ENCODE results near the gene RAB6A.

GRCh38 chr11:73760679-73761402 is at the start of gene RAB6A:
- TF ChIP-seq, protein P1, sequence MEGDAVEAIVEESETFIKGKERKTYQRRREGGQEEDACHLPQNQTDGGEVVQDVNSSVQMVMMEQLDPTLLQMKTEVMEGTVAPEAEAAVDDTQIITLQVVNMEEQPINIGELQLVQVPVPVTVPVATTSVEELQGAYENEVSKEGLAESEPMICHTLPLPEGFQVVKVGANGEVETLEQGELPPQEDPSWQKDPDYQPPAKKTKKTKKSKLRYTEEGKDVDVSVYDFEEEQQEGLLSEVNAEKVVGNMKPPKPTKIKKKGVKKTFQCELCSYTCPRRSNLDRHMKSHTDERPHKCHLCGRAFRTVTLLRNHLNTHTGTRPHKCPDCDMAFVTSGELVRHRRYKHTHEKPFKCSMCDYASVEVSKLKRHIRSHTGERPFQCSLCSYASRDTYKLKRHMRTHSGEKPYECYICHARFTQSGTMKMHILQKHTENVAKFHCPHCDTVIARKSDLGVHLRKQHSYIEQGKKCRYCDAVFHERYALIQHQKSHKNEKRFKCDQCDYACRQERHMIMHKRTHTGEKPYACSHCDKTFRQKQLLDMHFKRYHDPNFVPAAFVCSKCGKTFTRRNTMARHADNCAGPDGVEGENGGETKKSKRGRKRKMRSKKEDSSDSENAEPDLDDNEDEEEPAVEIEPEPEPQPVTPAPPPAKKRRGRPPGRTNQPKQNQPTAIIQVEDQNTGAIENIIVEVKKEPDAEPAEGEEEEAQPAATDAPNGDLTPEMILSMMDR (IDR thresholded peaks at IDR 0.05): peak; percentile 34
- TF ChIP-seq ZFX (IDR thresholded peaks at IDR 0.05; ENCODE audit: borderline replicate concordance): no peak
